ENCODE data around the gene ATG14. TPM values are rescaled to one million over a fixed set of nuclear protein-coding genes. Genes with fewer than 3 reads are reported as not detected.
"Not testable (repeated sequence)": the region's sequence is repeated elsewhere in the genome, so short reads cannot be mapped to it uniquely, and the experiment has no call there.

ATG14 gene
- total and polyA plus RNA-seq, 2 donors from 2014 or later = 5.2 to 13.3 TPM

DNA sequence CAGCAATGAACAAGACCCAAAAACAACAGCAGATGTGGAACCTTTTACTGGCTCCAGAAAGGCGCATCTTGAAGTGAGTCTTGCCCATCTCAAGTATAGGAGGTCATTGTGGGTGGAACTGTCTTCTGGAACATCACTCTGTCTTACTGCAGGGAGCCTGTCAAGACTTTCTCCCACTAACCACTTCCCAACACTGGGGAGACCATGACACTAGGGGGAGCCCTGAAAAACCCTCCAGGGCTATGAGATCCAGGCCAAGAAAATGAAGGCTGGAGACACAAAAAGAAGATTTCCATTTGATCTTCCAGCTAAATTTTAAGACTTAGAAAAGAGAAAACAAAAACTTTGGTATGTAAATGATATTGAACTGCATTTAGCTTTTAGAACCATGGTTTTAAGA is 13.5 kb upstream of the ATG14 start:
- TF ChIP-seq, protein P1, sequence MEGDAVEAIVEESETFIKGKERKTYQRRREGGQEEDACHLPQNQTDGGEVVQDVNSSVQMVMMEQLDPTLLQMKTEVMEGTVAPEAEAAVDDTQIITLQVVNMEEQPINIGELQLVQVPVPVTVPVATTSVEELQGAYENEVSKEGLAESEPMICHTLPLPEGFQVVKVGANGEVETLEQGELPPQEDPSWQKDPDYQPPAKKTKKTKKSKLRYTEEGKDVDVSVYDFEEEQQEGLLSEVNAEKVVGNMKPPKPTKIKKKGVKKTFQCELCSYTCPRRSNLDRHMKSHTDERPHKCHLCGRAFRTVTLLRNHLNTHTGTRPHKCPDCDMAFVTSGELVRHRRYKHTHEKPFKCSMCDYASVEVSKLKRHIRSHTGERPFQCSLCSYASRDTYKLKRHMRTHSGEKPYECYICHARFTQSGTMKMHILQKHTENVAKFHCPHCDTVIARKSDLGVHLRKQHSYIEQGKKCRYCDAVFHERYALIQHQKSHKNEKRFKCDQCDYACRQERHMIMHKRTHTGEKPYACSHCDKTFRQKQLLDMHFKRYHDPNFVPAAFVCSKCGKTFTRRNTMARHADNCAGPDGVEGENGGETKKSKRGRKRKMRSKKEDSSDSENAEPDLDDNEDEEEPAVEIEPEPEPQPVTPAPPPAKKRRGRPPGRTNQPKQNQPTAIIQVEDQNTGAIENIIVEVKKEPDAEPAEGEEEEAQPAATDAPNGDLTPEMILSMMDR (IDR thresholded peaks at IDR 0.05; ENCODE audit: borderline replicate concordance, extremely low read depth, insufficient read depth) = no peak
- no peak overlapping the region for H3K9ac ChIP-seq (ENCODE audit: low read length in 3 of 3)
- H3K4me1 ChIP-seq (ENCODE audit: control insufficient read depth in 2 of 3, insufficient read depth in 2 of 3, low read depth in 1 of 3, low read length in 3 of 3) = peaks cover 0 to 3% (median 0%) of the 10 kb centered on the region in 3 donors
- H3K9me3 ChIP-seq (ENCODE audit: control insufficient read depth in 2 of 3, insufficient read depth in 1 of 3, low read length in 3 of 3) = no peaks in the 10 kb centered on the region
- intact Hi-C loops (cut with DNase I) = no loop called here
- H3K27me3 ChIP-seq (ENCODE audit: control insufficient read depth, insufficient read depth, low read length) = no peaks in the 10 kb centered on the region
- no peaks in the 10 kb centered on the region for H3K36me3 ChIP-seq (ENCODE audit: control insufficient read depth in 2 of 3, insufficient read depth in 3 of 3, low read length in 3 of 3)
- no peak overlapping the region for H3K27ac ChIP-seq (ENCODE audit: low read depth in 2 of 2, low read length in 2 of 2)
- no peak for FAIRE-seq
- DNase-seq = no peak
- H3K4me3 ChIP-seq (ENCODE audit: low read length in 3 of 3) = no peak overlapping the region

DNA sequence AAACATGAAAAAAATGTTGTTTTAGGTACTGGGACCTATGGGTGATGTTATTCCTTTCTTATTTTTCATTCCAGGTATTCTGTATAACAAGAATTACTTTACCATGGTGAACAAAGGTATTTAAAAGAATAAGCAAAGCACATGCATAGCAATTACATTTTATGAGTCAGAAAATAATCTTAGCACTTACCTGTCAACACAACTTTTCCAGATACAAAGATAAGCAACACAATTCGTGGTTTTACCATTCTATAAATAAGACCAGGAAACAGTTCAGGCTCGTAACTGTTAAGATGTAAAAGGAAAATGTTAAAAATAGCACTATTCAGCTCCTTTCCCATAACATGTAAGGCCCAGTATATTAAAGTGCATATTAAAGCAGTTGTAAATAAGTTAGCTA is 12.3 kb upstream of the ATG14 start:
- no peaks in the 10 kb centered on the region for H3K27me3 ChIP-seq (ENCODE audit: control insufficient read depth, insufficient read depth, low read length)
- H3K9me3 ChIP-seq (ENCODE audit: control insufficient read depth in 2 of 3, insufficient read depth in 1 of 3, low read length in 3 of 3) = no peaks in the 10 kb centered on the region
- TF ChIP-seq, protein P1 (IDR thresholded peaks at IDR 0.05; ENCODE audit: borderline replicate concordance, extremely low read depth, insufficient read depth) = no peak
- no peak overlapping the region for H3K4me3 ChIP-seq (ENCODE audit: low read length in 3 of 3)
- no peak overlapping the region for H3K27ac ChIP-seq (ENCODE audit: low read depth in 2 of 2, low read length in 2 of 2)
- H3K4me1 ChIP-seq (ENCODE audit: control insufficient read depth in 2 of 3, insufficient read depth in 2 of 3, low read depth in 1 of 3, low read length in 3 of 3) = no peaks in the 10 kb centered on the region
- no peak overlapping the region for H3K9ac ChIP-seq (ENCODE audit: low read length in 3 of 3)
- no peaks in the 10 kb centered on the region for H3K36me3 ChIP-seq (ENCODE audit: control insufficient read depth in 2 of 3, insufficient read depth in 3 of 3, low read length in 3 of 3)
- FAIRE-seq (no peak), DNase-seq (no peak)
- intact Hi-C loops (cut with DNase I) = no loop called here

DNA sequence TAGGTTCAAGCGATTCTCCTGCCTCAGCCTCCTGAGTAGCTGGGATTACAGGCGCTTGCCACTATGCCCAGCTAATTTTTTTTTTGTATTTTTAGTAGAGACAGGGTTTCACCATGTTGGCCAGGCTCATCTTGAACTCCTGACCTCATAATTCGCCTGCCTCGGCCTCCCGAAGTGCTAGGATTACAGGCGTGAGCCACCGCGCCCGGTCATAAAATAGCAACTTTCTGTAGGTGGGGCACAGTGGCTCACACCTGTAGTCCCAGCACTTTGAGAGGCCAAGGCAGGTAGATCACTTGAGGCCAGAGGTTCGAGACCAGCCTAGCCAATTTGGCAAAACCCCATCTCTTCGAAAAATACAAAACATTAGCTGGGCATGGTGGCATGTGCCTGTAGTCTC is 10.7 kb upstream of the ATG14 start:
- DNase-seq; H3K9ac ChIP-seq (ENCODE audit: low read length in 3 of 3); H3K4me3 ChIP-seq (ENCODE audit: low read length in 3 of 3); H3K9me3 ChIP-seq (ENCODE audit: control insufficient read depth in 2 of 3, insufficient read depth in 1 of 3, low read length in 3 of 3); H3K36me3 ChIP-seq (ENCODE audit: control insufficient read depth in 2 of 3, insufficient read depth in 3 of 3, low read length in 3 of 3); intact Hi-C loops (cut with DNase I); H3K27me3 ChIP-seq (ENCODE audit: control insufficient read depth, insufficient read depth, low read length); FAIRE-seq; H3K4me1 ChIP-seq (ENCODE audit: control insufficient read depth in 2 of 3, insufficient read depth in 2 of 3, low read depth in 1 of 3, low read length in 3 of 3); H3K27ac ChIP-seq (ENCODE audit: low read depth in 2 of 2, low read length in 2 of 2): not testable (repeated sequence)

DNA sequence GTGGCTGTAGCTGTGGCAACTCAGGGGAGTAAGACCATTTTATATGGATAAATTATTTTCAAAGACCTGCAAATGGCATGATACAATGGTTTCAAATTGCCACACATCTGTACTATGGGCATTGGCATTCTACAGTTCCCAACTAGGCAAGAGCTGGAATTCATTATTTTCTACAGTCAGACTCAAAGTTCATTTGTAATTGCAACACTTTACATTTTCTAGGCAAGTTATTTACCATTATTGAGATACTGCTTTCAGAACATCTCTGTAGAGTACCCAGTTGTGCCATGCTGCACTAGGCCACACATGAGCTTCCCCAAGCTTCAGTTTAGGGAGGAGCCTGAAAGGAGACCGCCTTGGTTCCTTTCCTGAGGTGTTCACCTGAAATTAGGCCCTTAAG is 8.0 kb upstream of the ATG14 start:
- no peaks in the 10 kb centered on the region for H3K27me3 ChIP-seq (ENCODE audit: control insufficient read depth, insufficient read depth, low read length)
- DNase-seq (no peak), FAIRE-seq (no peak)
- H3K9me3 ChIP-seq (ENCODE audit: control insufficient read depth in 2 of 3, insufficient read depth in 1 of 3, low read length in 3 of 3) = no peaks in the 10 kb centered on the region
- H3K4me3 ChIP-seq (ENCODE audit: low read length in 3 of 3) = no peak overlapping the region
- H3K27ac ChIP-seq (ENCODE audit: low read depth in 2 of 2, low read length in 2 of 2) = no peak overlapping the region
- TF ChIP-seq, protein P1 (IDR thresholded peaks at IDR 0.05; ENCODE audit: borderline replicate concordance, extremely low read depth, insufficient read depth) = no peak
- no peaks in the 10 kb centered on the region for H3K4me1 ChIP-seq (ENCODE audit: control insufficient read depth in 2 of 3, insufficient read depth in 2 of 3, low read depth in 1 of 3, low read length in 3 of 3)
- intact Hi-C loops (cut with DNase I) = no loop called here
- H3K9ac ChIP-seq (ENCODE audit: low read length in 3 of 3) = no peak overlapping the region
- H3K36me3 ChIP-seq (ENCODE audit: control insufficient read depth in 2 of 3, insufficient read depth in 3 of 3, low read length in 3 of 3) = no peaks in the 10 kb centered on the region

Measured in kidney (tissue), 14 donors.